ENCODE data around the gene ASIC2. TPM values are rescaled to one million over a fixed set of nuclear protein-coding genes. Genes with fewer than 3 reads are reported as not detected.

Gene ASIC2
- total RNA-seq, 1 donor from 2014 or later, result not detected

DNA sequence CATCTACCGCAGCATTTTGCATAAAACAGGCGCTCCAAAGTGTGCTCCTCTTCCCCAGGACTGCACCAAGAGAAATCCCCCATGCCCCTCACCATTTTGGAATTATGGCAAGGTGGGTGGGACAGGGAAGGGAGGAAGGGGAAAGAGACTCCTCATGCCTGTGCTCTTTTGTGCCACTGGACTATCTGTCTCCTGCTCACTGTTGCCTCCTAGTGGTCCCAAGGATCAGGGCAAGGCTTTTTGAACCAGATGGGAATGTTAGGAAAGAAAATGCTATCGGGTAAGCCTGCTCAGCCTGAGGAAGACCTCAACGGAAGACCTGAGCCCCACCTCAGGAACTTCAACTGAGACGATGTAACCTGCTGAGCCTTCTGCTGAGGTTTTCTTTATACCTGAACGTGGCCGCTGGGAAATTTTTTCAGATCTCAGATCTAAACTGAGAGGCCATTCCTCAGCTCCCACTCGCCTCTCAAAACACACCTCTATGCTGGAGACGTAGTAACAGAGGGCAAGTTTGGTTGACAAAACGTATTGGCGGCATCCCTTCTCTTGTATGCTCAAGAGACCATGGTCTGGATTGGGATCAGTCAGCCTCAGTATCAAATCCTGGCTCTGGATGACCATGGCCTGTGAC, 243.2 kb downstream of the ASIC2 start:
- no peak overlapping the region for H3K4me3 ChIP-seq
- H3K27ac ChIP-seq, result no peak overlapping the region
- H3K27me3 ChIP-seq, result no peaks in the 10 kb centered on the region
- no peaks in the 10 kb centered on the region for H3K4me1 ChIP-seq
- H3K36me3 ChIP-seq, result no peaks in the 10 kb centered on the region
- no peaks in the 10 kb centered on the region for H3K9me3 ChIP-seq
- no peak for DNase-seq (ENCODE audit: low spot score in 2 of 2)
- intact Hi-C loops (cut with DNase I), result no loop called here
- TF ChIP-seq, protein P1, sequence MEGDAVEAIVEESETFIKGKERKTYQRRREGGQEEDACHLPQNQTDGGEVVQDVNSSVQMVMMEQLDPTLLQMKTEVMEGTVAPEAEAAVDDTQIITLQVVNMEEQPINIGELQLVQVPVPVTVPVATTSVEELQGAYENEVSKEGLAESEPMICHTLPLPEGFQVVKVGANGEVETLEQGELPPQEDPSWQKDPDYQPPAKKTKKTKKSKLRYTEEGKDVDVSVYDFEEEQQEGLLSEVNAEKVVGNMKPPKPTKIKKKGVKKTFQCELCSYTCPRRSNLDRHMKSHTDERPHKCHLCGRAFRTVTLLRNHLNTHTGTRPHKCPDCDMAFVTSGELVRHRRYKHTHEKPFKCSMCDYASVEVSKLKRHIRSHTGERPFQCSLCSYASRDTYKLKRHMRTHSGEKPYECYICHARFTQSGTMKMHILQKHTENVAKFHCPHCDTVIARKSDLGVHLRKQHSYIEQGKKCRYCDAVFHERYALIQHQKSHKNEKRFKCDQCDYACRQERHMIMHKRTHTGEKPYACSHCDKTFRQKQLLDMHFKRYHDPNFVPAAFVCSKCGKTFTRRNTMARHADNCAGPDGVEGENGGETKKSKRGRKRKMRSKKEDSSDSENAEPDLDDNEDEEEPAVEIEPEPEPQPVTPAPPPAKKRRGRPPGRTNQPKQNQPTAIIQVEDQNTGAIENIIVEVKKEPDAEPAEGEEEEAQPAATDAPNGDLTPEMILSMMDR (IDR thresholded peaks at IDR 0.05), result peak; percentile 14 to 60 (median 58)

DNA sequence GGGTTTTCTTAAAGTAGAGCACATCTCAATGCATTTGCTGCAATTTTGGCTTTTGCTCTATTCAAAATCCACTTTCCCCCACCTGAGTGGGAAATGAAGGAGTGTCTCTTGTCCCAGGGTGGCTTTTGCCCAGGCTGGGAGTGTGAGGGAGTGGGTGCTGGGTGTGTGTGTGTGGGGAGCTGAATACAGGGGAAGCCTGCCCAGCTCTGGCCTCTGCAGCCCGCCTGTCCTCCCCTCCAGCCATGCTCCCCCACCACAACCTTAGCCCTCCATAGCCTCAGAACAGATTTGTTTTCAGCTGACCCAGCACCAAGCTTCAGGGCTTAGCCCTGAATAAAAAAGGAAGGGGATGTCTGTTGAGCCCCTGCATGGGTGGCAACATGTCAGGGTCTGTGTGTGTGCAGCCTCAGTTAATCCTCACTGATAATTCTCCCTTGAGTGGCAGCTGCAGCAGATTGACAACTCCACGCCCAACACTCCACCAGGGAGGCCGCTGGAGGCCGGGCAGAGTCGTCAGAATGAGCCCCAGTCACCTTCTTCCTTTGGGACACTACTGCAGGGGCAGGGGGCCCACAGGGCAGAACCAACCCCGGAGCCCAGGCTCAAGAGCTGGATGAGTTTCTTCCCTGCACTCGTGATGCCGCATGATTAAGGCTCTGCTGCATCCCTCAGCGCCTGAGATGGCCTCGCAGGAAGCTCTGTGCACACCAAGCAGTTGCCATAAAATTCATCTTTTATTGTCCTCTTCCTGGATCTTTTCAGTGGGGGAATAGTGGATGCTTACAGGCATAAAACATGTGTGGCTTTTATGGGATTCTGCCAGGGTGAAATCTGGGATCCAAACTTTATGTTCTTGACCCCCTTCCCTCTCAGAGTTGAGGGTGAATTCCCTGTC, 246.5 kb downstream of the ASIC2 start:
- TF ChIP-seq, protein P1 (IDR thresholded peaks at IDR 0.05), result no peak

DNA sequence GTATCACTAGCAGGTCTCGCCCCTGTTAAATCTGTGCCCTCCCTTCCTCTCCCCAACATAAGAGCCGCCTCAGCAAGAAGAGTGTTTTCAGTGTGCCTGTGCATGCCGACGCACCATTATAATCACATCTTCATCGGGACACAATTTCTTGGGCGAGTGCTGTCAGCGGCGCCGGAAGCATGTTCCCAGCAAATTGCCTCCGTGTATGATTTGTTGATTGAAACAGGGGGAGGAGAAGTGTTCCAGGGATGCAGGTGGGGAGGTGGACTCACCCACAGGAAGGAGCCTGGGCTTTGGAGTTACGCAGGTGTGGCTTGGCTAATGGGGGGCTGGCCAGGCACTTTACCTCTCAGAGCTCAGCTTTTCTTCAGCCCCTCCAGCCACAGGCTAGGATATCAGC, 247.9 kb downstream of the ASIC2 start:
- Histone ChIP-seq H3K4me1 (no peaks in the 10 kb centered on the region), H3K36me3 (no peaks in the 10 kb centered on the region), H3K9me3 (no peaks in the 10 kb centered on the region), H3K4me3 (no peak overlapping the region), H3K27ac (no peak overlapping the region), H3K27me3 (no peaks in the 10 kb centered on the region)
- TF ChIP-seq, protein P1 (IDR thresholded peaks at IDR 0.05), result no peak
- no peak for DNase-seq (ENCODE audit: low spot score in 2 of 2)
- intact Hi-C loops (cut with DNase I), result no loop called here

More for the DNA sequence above, 246.5 kb downstream of the ASIC2 start:
- no peaks in the 10 kb centered on the region for H3K9me3 ChIP-seq
- H3K36me3 ChIP-seq, result no peaks in the 10 kb centered on the region
- intact Hi-C loops (cut with DNase I), result no loop called here
- H3K27me3 ChIP-seq, result no peaks in the 10 kb centered on the region
- DNase-seq (ENCODE audit: low spot score in 2 of 2), result no peak
- no peak overlapping the region for H3K4me3 ChIP-seq
- no peaks in the 10 kb centered on the region for H3K4me1 ChIP-seq
- H3K27ac ChIP-seq, result no peak overlapping the region

DNA sequence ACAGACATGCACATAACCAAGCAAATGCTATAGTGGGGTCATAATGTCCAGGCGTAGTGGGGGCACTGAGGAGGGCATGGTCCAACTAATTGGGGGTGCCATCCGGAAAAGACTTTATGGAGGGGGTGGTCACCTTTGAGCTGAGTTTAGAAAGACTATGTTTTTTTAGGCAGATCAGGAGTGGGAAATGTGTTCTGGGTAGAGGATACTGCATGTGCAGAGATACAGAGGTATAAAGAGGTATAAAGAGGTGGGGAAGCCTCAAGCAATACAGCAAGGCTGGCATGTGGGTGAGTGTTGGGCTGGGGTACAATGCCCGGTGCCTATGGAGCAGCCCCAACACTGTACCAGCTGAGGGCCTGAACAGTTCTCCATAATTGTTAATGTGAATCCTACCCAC, 248.3 kb downstream of the ASIC2 start:
- intact Hi-C loops (cut with DNase I), result no loop called here
- Histone ChIP-seq H3K4me1 (no peaks in the 10 kb centered on the region), H3K9me3 (no peaks in the 10 kb centered on the region), H3K27me3 (no peaks in the 10 kb centered on the region), H3K27ac (no peak overlapping the region), H3K4me3 (no peak overlapping the region), H3K36me3 (no peaks in the 10 kb centered on the region)
- DNase-seq (ENCODE audit: low spot score in 2 of 2), result no peak
- TF ChIP-seq, protein P1 (IDR thresholded peaks at IDR 0.05), result no peak

DNA sequence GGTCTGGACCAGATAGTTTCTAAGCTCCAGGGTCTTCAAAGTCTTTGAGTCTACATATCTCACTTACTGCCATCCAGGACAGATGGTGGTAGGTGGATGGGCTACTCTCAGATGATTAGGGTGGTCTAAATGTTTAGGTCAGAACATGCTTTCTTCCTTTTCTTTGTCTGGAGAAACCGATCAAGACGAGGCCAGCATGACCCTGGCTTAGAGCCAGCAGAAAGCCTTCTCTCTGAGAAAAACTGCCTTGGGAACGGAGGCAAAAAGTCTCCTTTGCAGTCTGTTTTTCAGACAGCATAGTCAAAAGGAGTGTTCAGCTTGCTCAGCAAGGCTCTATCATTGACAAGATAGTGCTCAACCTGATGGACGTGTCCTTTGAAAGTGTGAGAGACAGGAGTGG, 252.6 kb downstream of the ASIC2 start:
- Histone ChIP-seq H3K4me3 (no peak overlapping the region), H3K27me3 (no peaks in the 10 kb centered on the region), H3K4me1 (no peaks in the 10 kb centered on the region), H3K9me3 (no peaks in the 10 kb centered on the region), H3K36me3 (no peaks in the 10 kb centered on the region), H3K27ac (no peak overlapping the region)
- intact Hi-C loops (cut with DNase I), result no loop called here
- TF ChIP-seq, protein P1 (IDR thresholded peaks at IDR 0.05), result no peak
- DNase-seq (ENCODE audit: low spot score in 2 of 2), result no peak

Data from ascending aorta (tissue), 2 donors.